Measurements from ENCODE around the gene ZC3H4.

The ZC3H4 gene

DNA sequence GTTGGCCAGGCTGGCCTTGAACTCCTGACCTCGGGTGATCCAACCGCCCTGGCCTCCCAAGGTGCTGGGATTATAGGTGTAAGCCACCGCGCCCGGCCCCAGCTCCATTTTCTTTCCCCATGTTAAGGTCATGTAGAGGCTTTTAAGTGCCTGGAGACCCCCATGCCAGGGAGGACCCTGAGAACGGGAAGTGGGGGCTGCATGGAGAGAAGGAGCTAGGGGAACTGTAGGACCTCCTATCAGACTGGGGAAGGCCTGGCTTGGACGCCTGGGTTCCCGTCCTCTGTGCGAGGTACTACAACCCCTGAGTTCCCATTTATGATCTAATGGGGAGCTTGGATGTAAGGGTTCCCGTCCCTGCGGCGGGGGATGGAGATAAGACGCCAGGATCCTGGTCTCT lies 94.7 kb downstream of the ZC3H4 start:
- no peak for DNase-seq

All from stimulated activated CD4-positive, alpha-beta T cell treated with anti-CD3 and anti-CD28 coated beads, Interleukin-2, amount 100 ng/mL, for 48 hours (primary cell).